GM18499 (cell line): Measurements from ENCODE around the gene NCCRP1.
"Not testable (repeated sequence)": the region's sequence is repeated elsewhere in the genome, so short reads cannot be mapped to it uniquely, and the experiment has no call there.

Experiments
- ATAC-seq: cut with Tn5 transposase; IDR thresholded peaks from one replicate; pipeline ENCODE4 v1.9.1; 2021; ENCODE audit warnings: moderate number of reproducible peaks; ENCODE audit not compliant: insufficient read depth, unreplicated experiment

The NCCRP1 gene

DNA sequence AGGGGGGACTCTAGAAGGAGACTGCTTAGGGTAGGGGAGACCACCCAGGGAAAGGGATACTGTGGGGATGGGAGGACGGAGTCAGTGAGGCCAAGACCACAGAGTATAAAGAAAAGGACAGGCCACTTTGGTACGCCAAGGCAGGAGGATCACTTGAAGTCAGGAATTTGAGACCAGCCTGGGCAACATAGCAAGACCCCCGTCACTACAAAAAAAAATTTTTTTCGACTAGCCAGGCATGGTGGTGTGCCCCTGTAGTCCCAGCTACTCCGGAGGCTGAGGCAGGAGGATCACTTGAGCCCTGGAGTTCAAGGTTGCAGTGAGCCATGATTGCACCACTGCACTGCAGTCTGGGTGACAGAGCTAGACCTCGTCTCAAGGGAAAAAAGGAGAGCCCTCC lies 41.4 kb downstream of the NCCRP1 start:
- no peak for ATAC-seq

DNA sequence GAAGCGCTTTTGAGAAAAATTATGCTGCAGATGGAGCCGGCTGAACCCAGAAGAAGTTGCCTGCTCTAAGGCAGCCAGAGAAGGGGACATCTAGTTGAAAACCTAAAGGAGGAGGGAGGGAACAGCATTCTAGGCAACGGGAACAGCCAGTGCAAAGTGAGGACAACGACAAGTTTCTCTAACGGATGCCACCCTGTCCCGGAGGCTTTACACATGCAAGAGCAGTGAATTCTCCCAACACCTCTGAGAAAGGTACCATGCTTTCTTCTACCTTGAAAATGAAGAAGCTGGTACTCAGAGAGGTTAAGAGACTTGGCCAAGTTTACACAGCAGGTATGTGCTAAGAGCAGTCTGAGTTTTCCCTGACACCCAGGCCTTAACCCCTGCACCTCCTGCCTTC lies 42.2 kb downstream of the NCCRP1 start:
- no peak for ATAC-seq

DNA sequence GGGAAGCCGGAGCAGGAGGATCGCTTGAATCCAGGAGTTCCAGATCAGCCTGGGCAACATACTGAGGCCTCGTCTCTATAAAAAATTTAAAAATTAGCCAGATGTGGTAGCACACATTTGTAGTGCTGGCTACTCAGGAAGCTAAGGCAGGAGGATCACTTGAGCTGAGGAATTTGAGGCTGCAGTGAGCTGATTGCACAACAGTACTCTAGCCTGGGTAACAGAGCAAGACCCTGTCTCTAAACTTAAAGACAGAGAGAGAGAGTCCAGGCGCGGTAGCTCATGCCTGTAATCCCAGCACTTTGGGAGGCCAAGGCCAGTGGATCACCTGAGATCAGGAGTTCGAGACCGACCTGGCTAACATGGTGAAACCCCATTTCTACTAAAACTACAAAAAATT lies 43.7 kb downstream of the NCCRP1 start:
- ATAC-seq = no peak

DNA sequence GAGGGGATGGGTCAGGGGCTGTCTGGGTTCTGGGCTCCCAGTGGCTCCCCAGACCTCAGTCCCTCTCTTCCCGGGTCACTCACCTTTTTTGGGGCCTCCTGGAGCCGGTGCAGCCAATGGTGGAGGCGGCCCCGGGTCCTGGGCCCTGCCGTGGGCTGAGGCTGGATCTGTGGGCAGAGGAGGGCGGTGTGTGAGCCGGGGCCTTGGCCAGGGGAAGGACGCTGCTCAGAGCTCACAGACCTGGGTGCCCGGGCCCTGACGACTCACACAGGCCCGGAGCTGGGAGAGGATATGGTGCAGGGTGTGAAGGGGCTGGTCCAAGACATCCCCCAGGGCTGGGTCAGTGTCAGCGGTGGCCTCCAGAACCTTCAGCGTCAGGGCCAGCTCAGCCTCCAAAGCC lies 47.0 kb downstream of the NCCRP1 start:
- ATAC-seq = not testable (repeated sequence)

DNA sequence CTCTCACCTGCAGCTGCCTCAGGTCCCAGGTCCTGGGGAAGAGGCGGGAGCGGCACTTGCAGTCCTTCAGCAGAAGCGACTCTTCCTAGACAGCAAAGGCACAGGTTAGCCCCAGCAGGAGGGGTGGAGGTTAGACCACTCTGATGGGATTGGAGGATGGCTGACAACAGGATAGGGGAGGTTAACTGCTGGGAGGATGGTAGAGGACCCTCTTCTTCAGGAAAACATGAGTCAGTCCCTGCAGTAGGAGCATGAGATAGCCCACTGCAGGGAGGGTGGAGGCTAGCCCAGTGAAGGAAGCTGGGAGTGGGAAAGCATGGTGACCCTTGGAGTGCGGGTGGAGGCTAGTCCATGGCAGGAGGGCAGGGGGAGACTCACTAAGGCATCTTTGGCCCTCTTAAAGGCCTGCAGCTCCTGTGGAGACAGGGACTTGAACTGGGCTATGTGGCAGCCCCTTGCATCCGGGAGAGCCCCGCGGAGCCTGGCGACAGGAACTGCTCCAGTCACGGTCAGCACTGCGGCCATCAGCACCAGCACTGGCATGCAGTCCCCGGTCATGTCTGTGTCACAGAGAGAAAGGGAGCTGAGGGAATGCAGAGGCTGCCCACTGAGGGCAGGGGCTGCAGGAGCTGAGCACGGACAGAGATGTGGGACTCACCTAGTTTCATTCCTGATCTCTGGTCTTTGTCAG lies 47.8 kb downstream of the NCCRP1 start, which contains the start of gene IFNL3:
TSS of gene IFNL3 (minus strand) at position 597 of the 691 bp plus-strand sequence. CDS start at position 558, 39 bp downstream.
- not testable (repeated sequence) for ATAC-seq

DNA sequence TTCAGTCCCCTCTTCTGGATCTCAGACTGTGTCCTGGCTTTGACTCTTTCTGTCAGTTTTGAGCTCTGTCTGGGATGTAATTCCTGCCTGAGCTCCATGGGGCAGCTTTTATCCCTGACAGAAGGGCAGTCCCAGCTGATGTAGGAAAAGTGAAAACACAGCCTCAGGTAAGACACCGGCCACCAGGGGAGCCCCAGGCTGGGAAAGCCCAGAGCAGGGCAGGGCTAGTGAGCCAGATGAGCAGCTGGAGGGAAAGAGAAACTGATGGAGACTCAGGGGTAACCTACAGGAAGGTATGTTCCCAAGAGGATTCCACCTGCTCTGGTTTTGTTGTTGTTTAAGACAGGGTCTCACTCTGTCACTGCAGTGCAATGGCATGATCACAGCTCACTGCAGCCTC lies 48.4 kb downstream of the NCCRP1 start:
- ATAC-seq = not testable (repeated sequence)

DNA sequence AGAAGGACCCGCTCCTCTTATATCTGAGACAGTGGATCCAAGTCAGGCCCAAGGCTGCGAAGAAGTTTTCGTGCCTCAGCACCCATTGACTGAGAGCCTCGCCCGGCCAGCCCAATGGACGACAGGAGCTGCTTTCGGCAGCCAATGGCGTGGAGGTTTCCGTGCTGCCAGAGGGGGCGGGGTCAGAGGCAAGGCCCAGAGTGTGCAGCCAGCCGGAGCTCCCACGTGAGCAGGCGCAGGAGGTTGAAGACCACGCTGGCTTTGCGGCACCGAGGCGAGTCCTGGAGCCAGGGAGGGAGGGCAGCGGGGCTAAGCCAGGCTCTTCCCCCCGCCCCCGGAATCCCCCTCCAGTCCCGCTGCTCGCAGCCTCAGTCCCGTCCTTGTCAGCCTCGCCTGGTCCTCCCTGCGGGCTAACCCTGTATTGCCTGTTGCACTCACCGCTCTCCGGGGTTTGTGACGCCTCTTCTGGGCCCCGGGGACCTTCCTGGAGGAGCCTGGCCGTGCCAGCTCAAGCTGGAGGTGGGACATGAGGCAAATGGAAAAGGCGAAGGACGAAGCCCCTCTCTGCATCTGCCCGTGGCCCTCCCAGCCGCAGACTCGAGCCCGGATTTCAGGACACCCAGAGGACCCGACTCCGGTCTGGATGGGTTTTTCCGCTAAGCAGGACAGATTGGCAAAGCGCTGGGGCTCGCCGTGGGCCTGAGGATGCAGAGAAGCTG lies 50.3 kb downstream of the NCCRP1 start:
- no peak for ATAC-seq

DNA sequence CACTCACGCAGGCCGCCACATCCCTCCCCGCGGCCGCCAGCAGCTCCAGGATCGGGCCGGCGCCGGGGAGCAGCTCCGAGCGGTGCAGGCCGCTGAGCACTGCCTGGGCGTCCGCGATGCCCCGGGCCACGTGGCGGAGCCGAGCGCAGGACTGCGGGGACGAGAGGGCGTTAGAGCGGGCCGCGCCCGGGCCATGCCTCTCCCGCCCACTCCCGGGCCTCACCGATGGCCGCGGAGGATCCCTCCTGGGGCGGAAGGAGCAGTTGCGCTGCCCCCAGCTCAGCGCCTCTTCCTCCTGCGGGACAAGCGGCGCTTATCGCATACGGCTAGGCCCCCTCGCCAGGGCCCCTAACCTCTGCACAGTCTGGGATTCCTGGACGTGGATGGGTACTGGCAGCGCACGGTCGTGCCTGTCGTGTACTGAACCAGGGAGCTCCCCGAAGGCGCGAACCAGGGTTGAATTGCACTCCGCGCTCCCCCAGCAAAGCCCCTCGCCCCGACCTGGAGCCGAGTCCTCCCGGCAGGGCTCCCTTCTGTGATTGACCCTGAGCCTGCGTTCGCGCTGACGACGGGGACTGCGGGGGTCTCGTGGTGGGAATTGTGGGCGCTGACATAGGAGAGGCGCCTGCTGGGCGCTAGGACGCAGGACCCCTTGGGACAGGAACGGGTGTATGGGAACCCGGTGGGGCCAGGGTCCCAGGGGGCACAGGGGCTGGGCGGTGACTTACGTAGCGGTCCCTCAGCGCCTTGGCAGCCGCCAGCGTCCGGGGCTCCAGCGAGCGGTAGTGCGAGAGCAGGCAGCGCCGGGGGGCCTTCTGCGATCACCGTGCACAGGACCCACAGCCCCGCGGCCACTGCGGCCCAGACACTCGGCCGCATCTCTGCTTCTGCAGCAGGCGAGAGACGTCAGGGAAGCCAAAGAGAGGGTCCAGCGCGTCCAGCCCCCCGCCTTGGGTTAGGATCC lies 51.2 kb downstream of the NCCRP1 start:
- ATAC-seq = no peak

DNA sequence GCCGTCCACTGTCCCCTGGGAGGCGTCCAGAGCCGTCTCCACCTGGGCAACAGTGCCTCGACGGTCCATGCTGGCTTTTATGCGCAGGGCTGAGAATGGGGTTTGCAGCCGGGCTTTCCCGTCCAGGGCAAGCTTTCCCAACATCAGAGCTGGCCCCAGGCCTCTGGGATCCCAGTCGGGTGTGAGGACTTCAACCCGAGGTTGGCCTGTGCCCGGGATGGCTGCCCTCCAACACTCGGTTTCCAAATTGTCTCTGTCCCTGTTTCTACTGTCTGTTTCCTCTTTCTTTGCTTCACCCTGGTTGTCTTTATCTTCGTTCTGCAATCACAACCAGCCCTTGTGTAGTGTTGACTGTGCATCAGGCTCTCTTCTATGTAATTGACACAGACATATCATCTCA lies 52.0 kb downstream of the NCCRP1 start, which contains the start of gene IFNL4:
TSS of gene IFNL4 (minus strand) at position 51 of the 400 bp plus-strand sequence.
- no peak for ATAC-seq

DNA sequence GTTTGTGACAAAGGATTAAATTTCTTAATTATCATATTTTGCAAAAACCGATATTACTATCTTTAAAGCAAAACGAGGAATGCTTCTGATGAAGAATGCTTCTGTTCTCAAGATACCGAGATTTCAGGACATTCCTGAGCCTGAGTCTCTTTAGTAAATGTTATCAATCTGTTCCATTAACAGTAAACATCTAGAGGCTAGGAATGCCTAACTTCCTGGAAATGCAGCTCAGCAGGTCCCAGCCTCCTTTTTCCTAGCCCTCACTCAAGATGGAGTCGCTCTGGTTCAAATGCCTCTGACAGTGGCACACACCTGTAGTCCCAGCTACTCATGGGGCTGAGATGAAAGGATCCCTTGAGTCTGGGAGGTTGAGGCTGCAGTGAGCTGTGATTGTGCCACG lies 54.3 kb downstream of the NCCRP1 start:
- no peak for ATAC-seq
